Activated CD4-positive, CD25-positive, alpha-beta regulatory T cell treated with anti-CD3 and anti-CD28 coated beads, Interleukin-2, amount 50 U/mL, for 24 hours (primary cell): ENCODE measurements around the gene ENAH.
"Not testable (repeated sequence)": the region's sequence is repeated elsewhere in the genome, so short reads cannot be mapped to it uniquely, and the experiment has no call there.

ENCODE experiments used
- ATAC-seq, 2 donors: fragments of 150-1000 bp; cut with Tn5 transposase; one replicate each; pipeline ENCODE4 v1.10.0; 2021; ENCODE audit warnings: mild to moderate bottlenecking in 1 of 2, moderate library complexity in 1 of 2

Gene ENAH

DNA sequence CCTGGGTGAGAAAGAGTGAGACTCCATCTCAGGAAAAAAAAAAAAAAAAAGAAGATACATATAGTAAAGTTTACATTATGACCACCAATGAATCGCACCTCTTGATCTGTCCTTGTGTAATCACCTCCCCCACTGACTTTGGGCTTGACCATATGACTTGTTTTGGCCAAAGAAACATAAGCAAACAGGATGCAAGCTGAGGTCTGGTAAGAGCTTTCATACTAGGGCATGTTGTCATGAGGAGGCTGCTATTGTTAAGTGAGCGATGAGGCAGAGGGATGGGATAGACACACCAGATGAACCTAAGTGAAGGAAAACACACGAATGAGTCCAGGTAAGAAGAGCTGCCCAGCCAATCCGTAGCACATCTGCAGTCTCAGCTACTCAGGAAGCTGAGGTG, 10.7 kb downstream of the ENAH start:
- no peak for ATAC-seq

DNA sequence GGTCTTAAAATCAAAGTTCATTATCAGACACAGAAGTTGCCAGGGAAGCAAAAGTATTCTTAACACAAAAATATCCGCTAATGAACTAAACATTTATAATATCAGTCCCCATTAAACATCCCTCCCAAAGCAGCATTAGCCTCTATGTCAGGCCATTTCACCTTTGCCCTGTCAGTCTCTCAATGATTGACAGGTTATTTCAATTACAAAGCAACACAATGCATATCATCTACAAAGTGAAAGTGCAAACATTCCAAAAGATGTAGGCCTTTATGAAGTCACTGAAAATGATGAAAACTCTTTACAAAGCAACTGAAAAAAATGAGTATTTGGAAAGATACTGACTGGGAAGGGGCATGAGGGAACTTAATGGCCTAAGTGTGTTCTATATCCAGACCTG, 14.1 kb downstream of the ENAH start:
- no peak for ATAC-seq

DNA sequence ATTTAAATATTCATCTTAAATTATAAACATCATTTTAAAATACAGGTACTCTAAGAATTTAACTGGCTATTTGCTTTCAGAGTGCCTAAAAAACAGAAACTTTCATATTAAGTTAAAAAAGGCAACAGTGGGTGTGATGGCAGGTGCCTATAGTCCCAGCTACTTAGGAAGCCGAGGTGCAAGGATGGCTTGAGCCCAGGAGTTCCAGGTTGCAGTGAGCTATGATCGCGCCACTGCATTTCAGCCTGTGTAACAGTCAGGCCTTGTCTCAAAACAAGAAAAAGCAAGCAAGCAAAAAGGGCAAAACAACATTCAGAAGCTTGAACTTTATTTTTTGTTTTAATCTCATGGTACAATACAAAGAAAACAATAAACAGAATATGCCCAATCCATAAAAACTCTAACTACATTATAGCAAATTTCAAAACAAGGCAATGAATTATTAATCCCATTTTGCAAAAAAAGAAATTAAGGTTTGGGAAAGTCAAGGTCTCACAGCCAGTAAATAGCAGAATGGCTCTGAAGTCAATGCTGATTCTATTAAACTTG, 15.2 kb downstream of the ENAH start:
- no peak for ATAC-seq

DNA sequence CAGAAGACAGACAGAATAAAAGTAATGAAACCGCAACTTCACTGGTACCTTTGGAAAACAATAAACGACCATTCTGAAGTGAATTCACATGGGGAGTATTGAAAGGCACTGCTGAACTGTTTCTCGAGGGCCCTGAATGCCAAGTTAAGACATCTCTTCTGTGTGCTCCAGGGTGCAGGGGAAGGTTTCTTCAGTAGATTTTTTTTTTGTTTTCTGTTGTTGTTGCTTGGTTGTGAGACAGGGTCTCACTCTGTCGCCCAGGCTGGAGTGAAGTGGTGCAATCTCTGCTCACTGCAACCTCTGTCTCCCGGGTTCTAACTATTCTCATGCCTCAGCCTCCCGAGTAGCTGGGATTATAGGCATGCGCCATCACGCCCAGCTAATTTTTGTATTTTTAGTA, 15.9 kb downstream of the ENAH start:
- not testable (repeated sequence) for ATAC-seq

DNA sequence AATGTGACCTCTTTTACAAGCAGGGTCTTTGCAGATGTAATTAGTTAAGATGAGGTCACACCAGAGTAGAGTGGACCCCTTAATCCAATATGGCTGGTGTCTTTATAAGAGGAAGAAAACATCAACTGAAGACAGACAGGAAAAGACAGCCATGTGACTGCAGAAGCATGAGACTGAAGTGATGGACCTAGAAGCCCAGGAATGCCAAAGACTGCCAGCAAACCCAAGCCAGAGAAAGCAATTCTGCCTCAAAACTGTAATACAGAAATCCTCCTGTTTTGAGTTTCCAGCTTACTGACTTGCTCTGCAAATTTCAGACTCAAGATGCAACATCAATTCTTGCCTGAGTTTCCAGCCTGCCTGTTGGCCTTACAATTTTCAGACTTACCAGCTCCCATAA, 17.3 kb downstream of the ENAH start:
- ATAC-seq = no peak

DNA sequence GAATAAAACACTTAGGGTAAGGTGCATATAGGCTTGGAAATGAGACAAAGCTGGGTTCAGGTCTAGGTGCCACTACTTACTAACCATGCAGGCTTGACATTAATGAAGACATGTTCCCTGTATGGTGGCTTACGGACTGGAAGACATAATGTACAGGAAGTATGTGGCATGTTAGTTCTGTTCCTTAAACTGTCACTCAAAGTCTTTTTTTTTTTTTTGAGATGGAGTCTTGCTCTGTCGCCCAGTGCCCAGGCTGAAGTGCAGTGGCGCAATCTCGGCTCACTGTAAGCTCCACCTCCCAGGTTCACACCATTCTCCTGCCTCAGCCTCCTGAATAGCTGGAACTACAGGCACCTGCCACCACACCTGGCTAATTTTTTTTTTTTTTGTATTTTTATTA, 20.1 kb downstream of the ENAH start:
- not testable (repeated sequence) for ATAC-seq

DNA sequence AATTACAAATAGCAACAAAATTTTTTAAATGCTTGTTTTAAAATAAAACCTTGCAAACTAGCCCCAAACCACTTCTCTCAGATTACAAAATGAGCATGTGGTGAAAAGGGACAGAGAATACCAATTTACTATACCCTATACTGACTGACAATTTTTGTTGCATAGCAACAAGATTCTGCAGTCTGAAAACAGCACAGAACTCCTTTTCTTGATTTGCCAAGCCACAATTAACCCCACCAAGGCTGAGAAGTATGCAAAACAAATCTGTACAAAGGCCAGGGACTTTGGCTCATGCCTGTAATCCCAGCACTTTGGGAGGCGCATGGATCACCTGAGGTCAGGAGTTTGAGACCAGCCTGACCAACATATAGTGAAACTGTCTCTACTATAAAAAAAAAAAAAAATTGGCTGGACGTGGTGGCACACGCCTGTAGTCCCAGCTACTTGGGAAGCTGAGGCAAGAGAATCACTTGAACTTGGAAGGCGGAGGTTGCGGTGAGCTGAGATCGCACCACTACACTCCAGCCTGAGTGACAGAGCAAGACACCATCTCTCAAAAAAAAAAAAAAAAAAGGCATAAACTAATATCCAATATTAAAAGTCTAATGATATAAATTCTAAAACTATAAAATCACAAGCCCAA, 21.8 kb downstream of the ENAH start:
- no peak for ATAC-seq

DNA sequence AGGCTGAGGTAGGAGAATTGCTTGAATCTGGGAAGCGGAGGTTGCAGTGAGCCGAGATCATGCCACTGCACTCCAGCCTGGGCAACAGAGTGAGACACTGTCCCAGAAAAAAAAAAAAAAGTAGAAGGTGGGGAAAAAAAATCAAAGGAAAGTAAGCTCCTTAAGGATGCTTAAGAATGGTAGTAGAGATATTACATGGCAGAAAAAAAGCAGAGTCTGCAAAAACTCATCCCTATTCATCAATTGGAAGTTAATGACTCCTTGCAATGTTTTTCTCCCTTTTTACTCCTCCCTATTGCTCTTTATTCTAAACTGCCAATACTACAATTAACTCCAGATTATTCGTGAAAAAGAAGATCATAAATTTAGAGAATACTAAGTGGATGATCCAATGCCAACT, 23.4 kb downstream of the ENAH start:
- no peak for ATAC-seq

DNA sequence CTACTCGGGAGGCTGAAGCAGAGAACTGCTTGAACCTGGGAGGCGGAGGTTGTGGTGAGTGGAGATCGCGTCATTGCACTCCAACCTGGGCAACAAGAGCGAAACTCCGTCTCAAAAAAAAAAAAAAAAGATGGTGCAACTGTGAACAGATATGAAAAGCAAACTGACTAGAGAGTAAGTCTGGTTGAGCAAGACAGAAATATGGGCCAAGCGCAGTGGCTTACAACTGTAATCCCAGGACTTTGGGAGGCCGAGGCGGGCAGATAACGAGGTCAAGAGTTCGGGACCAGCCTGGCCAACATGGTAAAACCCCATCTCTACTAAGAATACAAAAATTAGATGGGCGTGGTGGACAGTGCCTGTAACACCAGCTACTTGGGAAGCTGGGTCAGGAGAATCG, 24.1 kb downstream of the ENAH start:
- not testable (repeated sequence) for ATAC-seq

DNA sequence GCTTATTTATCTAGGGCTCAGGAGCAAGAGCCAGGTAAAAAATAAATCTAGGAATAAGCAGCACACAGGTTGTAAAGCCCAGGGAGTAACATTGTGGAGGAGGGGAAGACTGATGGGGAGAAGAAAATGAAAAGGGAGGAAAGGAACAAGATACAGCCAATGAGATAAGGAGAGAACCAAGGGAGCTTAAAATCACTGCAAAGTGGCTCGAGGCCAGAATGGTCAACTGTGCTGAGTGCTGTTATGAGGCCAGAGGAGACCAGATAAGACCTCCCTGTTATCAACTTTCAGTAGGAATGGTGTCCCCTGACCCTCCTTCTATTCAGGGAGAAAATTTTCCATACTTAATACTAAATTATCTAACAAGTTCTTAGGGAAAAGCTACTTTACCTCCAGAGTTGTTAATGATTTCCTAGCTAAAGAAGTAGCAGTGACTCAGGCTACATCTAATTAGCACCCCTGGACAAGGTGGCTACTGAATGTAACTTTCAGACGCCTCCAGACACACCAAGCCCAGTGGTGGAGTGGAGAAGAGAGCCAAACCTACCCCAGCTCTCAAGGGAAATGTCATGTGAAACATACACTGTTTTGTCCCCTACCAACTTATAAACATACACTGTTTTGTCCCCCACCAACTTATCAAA, 25.5 kb downstream of the ENAH start:
- ATAC-seq = no peak

DNA sequence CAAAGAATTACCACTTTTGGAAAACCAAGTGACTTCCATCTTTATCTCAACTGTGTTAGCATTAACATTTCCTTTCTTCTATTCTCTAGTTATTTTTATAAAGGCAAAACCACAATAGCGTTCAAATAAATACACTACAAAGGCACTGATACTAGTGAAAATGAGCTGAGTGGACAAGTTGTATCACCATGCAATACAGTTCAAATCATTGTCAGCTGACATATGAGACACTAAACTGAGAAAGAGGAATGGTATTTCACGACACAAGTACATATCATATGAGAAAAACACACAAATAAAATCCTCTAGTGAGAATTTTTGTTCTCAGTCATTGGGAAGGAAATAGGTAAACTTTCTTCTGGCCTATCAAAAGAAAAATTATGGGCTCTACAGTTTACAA, 26.2 kb downstream of the ENAH start:
- ATAC-seq = no peak

DNA sequence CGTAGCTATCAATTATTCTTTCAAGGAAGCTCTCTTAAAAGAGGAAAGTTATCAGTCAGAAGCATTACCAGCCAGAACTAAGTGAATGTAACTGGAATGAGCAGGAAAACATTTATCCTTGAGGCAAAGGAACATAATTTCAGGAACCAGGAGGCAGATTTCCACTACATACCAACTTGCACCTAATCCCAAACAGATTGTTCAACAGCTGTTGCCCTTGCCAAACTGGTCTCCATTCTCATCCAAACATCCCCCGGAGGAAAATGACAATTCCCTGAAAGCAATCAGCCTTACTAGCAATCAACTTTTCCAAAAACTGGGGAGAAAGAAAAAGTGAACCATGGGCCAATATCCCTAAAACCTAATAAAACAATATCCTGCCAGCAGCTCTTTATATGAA, 35.0 kb downstream of the ENAH start:
- no peak for ATAC-seq

DNA sequence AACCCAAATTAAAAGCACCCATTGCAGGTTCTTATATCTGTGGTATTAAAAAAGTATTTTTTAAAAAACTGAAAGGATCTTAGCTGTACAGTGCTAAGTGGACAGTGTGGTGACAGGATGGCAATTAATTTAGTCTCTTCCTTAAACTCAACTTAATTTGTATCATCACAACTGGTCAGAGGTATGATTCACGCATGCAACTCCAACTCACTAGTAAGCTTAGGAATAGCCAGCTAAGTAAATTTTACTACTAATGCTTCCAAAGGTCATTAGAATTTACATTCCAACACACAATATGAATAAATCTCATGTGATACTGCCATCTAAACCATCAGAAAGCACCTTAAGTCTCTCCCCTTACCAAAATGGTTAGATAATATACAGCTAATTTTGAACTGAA, 35.4 kb downstream of the ENAH start:
- no peak for ATAC-seq

DNA sequence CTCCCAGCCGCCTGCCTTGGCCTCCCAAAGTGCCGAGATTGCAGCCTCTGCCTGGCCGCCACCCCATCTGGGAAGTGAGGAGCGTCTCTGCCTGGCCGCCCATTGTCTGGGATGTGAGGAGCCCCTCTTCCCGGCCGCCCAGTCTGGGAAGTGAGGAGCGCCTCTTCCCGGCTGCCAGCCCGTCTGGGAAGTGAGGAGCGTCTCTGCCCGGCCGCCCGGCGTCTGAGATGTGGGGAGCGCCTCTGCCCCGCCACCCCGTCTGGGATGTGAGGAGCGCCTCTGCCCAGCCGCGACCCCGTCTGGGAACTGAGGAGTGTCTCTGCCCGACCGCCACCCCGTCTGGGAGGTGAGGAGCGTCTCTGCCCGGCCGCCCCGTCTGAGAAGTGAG, 37.5 kb downstream of the ENAH start:
- ATAC-seq = not testable (repeated sequence)

DNA sequence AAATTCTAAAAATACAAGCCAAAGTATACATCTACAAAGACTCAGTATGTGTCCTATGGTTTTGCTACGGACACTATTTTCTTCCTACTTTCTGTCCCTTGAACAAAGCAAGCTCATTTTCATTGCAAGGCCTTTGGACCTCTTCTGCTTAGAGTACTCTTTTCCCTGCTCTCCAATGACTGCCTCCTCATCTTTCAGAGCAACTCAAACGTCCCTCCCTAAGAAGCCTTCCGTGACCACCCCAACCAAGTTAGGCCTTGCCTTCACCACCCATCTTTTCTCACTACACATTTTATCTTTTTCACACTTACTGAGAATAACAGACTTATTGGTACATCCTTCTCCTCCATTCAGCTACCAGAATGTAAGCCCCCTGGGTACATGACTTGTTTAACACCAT, 39.9 kb downstream of the ENAH start:
- ATAC-seq = no peak

DNA sequence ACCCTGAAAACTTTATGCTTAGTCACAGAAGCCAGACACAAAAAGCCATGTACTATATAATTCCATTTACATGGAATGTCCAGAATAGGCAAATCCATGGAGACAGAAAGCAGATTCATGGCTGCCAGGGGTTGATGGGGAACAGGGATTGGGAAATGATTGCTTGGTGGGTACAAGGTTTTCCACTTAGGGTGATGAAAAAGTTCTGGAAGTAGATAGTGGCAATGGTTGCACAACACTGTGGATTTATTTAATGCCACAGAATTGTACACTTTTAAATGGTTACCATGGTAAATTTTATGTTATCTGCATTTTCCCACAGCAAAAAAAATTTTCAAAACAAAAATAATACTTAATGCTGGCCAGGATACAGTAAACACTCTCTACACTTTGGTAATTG, 40.6 kb downstream of the ENAH start:
- ATAC-seq = no peak

DNA sequence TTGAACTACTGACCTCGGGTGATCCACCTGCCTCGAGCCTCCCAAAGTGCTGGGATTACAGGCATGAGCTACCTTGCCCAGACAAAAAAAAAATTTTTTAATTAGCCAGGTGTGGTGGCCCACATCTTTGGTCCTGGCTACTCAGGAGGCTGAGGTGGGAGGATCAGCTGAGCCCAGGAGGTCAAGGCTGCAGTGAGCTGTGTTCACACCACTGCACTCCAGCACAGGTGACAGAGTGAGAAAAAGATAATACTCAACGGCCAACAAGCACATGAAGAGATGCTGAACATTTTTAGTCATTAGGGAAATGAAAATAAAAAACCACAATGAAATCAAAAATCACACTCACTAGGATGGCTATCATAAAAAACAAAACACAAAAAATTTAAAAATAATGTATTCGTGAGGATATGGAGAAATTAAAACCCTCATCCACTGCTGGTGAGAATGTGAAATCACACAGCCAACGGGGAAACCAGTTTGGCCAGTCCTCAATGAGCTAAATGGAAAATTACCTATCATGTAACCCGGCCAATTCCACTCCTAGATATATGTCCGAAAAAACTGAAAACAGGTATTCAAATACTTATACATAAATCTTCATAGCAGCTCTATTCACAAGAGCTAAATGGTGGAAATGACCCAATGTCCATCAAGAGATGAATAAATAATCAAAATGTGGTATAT, 41.2 kb downstream of the ENAH start:
- ATAC-seq = no peak

DNA sequence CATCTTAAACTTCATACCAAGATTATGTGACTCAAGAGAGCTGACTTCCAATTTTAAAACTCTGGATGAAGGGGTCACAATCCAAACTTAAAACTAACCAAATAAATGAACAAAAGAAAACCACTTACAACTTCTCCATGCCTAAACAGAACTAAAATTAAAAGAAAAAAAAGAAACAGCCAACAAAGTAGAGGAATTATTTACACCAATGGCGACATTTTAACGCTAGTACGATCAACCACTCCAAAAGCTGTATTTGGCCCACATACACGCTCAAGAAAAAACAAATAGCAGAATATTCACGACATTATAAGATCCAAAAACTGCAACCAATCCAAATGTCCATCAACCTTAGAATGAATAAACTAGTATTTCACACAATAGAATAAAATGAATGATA, 42.4 kb downstream of the ENAH start:
- ATAC-seq = no peak

DNA sequence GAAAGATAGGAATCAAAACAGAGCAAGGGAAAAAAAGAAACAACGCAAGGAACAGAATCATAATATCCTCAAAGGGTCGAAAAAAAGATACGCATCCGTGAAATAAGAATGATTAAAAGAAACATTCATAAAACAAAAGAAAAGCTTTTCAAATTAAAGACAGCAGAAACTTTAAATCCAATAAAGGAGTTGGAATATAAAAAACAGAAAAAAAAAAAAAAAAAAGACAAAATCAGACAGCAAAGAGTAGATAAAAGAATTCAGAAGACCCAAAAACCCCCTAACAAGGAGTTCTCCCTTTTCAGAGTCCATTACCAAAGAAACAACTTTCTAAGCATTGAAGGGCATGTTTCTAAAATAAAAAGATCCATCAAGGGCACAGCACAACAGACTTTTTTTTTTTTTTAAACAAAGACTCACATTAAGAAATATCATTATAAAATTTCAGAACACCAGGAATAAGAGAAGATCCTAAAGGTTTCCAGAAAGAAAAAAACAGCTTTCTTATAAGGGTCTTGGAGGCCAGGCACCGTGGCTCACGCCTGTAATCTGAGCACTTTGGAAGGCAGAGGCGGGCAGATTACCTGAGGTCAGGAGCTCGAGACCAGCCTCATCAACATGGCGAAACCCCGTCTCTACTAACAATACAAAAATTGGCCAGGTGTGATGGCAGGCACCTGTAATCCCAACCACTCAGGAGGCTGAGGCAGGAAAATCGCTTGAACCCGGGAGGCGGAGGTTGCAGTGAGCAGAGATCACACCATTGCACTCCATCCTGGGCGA, 44.7 kb downstream of the ENAH start:
- no peak for ATAC-seq

DNA sequence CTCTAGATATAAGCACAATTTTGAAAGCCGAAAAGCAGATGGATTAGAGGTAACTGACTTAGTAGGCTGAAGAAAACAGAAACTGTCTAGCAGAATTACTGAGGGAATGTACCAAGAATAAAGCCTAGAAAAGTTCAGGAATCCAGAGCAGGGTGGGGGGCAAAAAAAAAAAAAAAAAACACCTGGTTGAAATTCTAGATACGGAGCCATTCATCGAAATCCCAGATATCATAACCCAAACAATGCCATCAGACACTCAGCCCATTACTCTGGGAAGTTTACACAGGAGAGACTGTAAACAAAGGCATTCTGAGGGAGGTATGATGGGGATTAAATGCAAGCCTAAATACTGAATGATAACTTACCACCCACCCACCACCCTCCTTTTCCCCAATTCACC, 45.6 kb downstream of the ENAH start:
- no peak for ATAC-seq

DNA sequence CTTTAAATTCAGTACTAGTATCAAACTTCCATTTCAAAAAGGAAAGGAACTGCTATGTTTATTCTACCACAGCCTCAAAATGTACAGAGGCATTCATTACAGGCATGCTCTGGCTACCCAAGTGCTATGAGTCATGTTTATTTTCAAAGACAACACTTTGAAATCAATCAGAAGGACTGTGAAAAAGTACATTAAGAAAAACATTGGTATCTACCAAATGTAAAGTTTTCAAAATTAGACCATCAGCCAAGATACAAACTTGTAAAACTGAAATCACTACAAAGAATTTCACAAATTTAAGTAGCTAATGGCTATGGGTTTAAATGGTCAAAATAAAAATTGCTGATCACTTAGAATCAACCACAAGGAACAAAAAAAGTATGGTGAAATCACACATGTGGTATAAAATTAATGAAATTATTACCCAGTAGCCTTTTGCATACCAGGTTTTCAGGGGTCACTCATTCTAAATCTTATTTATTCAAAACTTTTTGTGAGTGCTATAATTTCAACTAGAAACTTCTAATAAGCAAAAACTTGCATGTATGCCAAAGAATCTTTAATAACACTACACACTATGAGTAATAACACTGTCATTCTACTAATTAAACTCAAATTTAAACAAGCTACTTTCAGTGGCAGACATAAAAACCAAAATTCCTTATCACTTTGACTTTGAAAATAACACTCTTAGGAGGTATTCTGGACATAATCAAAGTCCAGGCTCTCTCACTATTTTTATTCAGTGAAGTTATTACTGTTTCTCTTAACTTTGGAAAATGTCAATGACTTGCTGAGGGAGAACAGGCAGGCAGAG, 49.2 kb downstream of the ENAH start:
- no peak for ATAC-seq

DNA sequence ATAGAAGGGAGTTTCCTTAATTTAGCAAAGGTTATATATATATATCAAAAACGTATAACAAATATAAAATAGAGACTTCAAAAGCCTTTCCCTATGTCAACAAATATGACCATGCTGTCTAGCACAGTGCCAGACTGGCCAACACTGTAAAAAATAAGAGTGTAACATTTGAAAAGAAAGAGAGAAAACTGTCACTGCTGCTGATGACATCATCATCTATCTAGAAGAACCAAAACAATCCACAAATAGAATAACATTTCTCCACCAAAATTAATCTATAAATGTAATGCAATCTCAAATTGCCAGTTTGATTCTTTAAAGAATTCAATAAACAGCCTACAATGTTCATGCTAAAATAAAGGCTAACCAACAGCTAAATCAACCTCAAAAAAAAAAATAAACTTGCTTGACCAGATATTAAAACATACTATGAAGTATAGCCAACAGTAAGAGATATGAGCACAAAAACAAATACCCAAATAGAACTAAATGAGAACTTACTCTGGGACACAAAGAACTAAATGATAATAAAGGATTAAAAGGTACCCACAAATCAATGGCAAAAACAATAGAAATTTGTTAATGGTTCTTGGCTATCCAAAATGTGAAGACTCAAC, 50.2 kb downstream of the ENAH start:
- ATAC-seq = no peak
